Gastroesophageal sphincter (tissue), 3 donors: ENCODE measurements around the gene ARHGAP24.

Experiments used
- CTCF ChIP-seq, 4 experiments: fragments of 200-600 bp in 2 of 4; fragments of 450-650 bp in 2 of 4; sonication (generic) in 1 of 4; IDR thresholded peaks; one replicate each; pipeline ENCODE4 v1.5.1; 2017 to 2019; ENCODE audit warnings: antibody characterized with exemption in 4 of 4, mild to moderate bottlenecking in 2 of 4, moderate library complexity in 2 of 4
- EP300 ChIP-seq: sonication (generic); formaldehyde crosslinking; IDR thresholded peaks from one replicate; pipeline ENCODE4 v1.6.1; 2017; ENCODE audit warnings: antibody characterized with exemption, mild to moderate bottlenecking
- POLR2A ChIP-seq, 2 donors: fragments of 450-650 bp; IDR thresholded peaks; one replicate each; pipeline ENCODE4 v1.6.1; 2017; ENCODE audit warnings: antibody characterized with exemption in 2 of 2, mild to moderate bottlenecking in 2 of 2, moderate library complexity in 1 of 2
- POLR2AphosphoS5 ChIP-seq: sonication (generic); formaldehyde crosslinking; IDR thresholded peaks from one replicate; pipeline ENCODE4 v1.6.1; 2017; ENCODE audit warnings: antibody characterized with exemption

GRCh38 chr4:85684676-85685075 is 209.7 kb downstream of the ARHGAP24 start:
- TF ChIP-seq POLR2AphosphoS5 (no peak), POLR2A (IDR thresholded peaks at IDR 0.05) (no peak), CTCF (IDR thresholded peaks at IDR 0.05) (no peak), EP300 (no peak)
